Caki2 (cell line): ENCODE data around the gene NOS1AP. TPM values are rescaled to one million over a fixed set of nuclear protein-coding genes. Genes with fewer than 3 reads are reported as not detected.
"Not testable (repeated sequence)": the region's sequence is repeated elsewhere in the genome, so short reads cannot be mapped to it uniquely, and the experiment has no call there.

Source experiments
- DNase-seq: peaks from one replicate; pipeline ENCODE4 v3.0.0-alpha.2; 2015; ENCODE audit warnings: low read depth
- in situ Hi-C: cut with HindIII; loops from 2 replicates; pipeline ENCODE4 v1.10.0; 2016; ENCODE audit warnings: low sequenced_read_pairs, low pct_unique_long_range_greater_than_20kb, mixed read lengths
- total RNA-seq: library from RNA; depleted of rRNA; stranded (reverse); fragments of >200 nt; shearing (Covaris generic); gene quantifications from 2 replicates; pipeline ENCODE4 v1.2.3, GENCODE V29; 2014; ENCODE audit warnings: low replicate concordance

NOS1AP gene
- total RNA-seq, 1 experiment from 2014 or later = not detected

DNA sequence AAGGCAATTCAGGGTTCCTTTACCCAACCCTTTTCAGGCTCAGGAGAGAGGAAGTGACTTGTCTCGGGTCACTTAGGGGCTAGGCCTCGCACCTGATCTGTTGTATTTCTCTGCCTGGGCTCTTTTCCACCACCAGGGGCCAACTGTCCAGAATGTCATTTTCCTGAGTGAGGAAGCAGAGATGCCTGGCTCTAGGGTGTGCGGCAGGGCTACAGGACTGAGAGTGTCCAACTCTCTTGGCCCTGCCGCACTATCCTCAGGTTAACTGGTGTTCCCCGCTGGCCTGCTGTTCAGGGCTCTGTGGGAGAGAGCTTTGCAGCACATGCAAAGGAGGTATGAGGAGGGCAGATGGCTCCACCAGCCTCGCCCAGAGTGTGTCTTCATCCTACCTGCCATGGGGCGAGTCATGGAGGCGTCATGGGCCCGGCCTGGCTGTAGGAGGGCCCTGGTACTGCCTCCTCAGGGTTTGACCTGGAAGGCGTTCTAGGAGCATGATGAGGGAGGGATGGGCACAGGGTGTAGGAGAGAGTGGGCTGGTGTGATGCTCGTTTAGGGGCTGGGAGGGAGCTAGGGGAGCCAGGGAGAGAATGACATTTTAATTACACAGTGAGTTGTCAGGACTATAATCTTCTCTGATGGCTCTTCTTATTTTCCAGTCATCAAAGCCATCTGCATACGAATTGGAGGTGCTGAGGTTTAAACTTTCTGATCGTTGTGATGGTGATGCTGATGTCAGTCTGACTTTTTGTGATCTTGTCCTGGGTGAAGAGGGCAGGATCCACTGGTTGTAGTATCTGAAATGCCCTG is 128.3 kb downstream of the NOS1AP start:
- no peak for DNase-seq
- in situ Hi-C loops = no loop called here

DNA sequence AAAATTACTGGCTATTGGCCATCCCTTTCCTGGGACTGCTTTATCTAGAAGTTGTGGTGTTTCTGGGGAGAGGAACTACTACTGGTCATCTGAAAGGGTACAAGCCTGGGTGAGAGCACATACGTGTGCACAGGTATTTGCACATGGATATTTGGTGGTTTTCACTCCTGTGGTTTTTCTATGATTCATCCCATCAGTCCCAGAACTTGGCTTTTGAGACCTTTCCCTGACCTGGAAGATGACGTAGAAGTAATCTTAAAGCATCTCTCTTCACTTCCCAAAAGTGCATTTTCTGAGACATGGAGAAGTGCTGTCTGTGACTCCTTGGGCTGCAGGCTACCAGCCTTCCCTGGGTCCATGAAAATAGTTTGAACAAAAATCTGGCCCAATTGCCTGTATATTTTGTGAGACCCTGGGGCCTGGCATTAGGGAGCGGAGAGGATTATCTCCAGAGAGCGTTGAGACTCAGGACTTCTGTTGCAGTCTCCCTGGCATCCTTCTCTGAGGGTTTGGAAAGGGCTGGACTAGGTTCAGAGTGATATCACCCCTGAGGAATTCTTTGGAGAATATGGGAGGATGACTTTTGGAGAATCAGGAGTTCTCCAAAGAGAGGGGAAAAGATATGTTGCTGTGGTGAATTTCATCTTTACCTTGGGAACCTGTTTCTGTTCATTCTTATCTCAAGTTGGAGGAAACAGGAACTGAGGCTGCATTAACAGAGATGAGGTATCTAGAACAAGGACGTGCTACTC is 130.8 kb downstream of the NOS1AP start:
- DNase-seq = no peak
- in situ Hi-C loops = no loop called here

- in situ Hi-C loops, DNase-seq: not testable (repeated sequence)
Observed at GRCh38 chr1:162201062-162201461, 131.6 kb downstream of the NOS1AP start.

DNA sequence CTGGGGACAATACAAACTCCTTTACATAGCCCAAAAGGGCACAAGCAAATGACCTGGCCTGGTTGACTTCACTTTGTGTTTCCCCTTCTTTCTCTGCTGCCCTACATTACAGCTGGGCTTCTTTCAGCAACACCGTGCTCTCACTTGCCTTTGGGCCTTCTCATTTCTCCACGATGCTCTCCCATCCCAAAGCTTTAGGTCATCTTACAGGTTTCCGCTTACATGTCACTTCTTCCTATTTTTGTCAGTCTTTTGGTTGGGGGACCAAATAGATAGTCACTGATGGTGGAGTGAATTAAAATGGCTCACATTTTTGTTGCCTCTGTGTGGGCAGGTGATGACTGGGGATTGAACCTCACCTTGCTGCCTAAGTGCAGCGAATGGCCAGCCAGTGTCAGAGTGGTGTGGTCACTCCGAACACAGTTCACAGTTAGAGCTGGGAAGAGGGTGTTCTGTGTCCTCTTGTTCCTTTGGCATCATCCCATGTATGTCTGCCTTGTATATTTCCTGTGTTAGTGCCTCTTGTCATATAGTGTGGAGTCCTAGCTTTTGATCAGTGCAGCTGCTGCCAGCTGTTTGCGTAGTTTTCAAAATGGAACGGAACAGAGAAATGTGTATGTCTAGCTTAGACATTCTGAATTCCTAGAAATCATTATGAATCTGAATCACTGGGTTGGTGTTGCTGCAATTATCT is 134.8 kb downstream of the NOS1AP start:
- DNase-seq = no peak
- in situ Hi-C loops = no loop called here

- in situ Hi-C loops = no loop called here
- no peak for DNase-seq
Observed at GRCh38 chr1:162204823-162205155, 135.3 kb downstream of the NOS1AP start.

DNA sequence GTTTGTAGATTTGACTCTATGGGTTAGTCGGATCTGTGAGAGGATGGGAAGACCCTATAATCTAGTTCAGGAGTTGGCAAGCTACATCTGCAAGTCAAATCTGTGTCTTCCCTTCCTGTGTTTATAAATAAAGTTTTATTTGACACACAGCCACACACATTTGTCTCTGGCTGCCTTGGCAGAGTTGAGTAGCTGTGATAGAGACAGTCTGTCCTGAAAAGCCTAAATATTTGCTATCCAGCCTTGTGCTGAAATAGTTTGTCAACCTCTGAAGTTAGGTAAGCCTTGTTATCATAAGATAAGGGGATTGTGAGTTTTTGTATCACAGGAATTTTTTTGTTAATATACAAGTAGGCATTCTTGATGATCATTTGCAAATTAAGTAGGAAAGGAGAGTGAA is 136.8 kb downstream of the NOS1AP start:
- no peak for DNase-seq
- in situ Hi-C loops = no loop called here

- no peak for DNase-seq
- in situ Hi-C loops = no loop called here
Observed at GRCh38 chr1:162206749-162207635, 137.5 kb downstream of the NOS1AP start.

DNA sequence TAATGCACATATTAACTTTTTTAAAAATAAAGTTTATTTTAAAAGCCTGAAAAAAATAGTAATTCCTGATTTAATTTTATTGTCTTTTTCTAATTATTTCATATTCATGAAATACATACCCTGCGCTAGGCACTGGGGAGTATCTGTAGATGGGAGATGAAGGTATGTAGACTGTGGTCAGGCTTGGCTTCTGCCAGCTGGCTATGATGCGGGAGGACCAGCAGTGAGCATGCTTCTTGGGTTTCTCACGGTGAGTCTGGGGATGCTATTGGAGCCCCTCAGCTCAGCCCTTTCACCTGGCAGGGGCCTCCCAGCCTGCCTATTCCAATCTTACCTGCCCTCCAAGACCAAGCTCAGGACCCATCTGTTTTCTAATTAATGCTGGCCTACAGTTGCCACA is 138.4 kb downstream of the NOS1AP start:
- no peak for DNase-seq

GRCh38 chr1:162210196-162210595 is 140.7 kb downstream of the NOS1AP start:
- in situ Hi-C loops = no loop called here
- no peak for DNase-seq

More for the DNA sequence above, 138.4 kb downstream of the NOS1AP start:
- in situ Hi-C loops = no loop called here

DNA sequence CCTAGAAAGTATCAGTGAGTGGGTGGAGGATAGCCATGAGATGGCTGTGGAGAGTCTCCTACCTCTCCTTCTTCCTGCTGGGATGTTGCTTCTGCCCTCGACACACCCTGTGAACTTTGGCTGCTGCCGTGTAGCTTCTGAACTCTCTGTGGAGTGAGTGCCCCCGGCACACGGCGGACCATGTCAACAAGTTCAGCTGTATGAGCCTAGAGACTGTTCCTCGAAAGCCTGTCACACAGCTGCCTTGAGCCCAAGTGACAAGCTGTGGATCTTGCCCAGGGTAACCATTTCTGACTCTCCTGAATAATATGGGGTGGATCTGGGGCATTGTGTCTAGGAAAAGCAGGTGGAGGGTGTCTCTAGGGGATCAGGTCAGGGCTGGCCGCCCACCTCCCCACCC is 143.2 kb downstream of the NOS1AP start:
- in situ Hi-C loops = no loop called here

DNA sequence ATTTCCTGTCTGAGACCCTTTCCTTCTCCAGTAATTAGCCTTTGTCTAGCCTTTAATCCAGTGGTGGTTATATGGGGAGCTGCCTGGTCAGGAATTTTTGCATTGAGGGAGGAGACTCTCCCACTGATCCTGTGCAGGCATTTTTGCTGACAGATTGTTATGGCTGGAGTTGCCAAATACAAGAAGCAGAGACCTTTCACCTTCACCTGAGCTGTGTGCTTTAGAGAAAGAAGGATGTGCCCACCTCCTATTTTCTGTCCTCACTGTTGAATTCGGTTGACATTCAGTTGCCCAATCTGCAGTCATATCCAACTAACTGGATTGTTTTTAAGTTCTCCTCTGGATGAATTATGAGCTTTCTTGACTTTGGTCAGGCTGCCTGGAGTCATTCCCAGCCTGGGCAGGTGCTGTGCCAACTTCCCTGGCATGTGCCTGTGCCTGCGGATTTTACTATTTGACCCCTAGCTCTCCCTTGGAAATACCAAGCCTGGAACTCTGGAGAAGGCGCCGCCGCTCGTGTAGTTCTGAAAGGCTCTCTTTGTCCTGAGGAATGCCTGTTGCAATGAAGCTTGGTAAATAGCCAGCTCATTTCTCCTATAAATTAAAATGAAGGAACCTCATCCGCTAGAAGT is 143.9 kb downstream of the NOS1AP start:
- in situ Hi-C loops = no loop called here
- DNase-seq = no peak

More for the DNA sequence above, 143.2 kb downstream of the NOS1AP start:
- no peak for DNase-seq

GRCh38 chr1:162214202-162214601 is 144.7 kb downstream of the NOS1AP start:
- DNase-seq = no peak
- in situ Hi-C loops = no loop called here

GRCh38 chr1:162215902-162216301 is 146.4 kb downstream of the NOS1AP start:
- DNase-seq = no peak
- in situ Hi-C loops = no loop called here

DNA sequence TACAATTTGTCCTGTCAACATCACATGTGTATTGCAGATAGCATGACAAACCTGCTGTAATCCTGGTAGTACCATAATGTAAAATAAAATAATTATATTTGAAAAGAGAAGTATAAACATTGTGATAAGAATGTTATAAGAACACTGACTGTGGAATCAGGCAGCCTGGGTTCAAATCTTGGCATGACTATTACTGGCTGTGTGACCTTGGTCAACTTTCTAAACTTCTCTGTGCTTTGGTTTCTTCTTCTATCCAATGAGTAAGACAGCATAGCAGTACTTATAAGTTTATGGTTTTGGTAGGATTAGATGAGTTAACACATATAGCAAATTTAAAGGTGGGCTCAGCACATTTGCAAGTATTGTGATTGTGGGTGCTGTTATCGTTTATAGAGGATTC is 147.1 kb downstream of the NOS1AP start:
- in situ Hi-C loops = no loop called here
- DNase-seq = no peak

DNA sequence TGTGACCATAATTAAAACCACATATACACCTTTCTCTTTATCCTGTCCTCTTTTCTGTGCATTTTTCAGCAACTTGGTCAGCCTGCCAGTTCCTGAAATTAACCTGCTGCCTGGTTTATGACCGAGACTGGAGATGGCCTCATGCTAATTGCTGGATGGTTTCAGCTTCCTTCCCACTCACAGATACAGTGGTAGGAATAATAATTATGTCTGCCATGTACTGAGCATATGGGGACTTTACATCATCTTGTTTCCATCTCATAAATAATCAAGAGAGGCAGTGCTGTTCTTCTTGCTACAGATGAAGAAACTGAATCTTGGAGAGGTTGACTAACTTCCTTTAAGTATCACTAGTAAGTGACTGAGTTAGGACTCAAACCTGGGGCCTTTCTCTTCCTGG is 148.2 kb downstream of the NOS1AP start:
- no peak for DNase-seq
- in situ Hi-C loops = no loop called here

DNA sequence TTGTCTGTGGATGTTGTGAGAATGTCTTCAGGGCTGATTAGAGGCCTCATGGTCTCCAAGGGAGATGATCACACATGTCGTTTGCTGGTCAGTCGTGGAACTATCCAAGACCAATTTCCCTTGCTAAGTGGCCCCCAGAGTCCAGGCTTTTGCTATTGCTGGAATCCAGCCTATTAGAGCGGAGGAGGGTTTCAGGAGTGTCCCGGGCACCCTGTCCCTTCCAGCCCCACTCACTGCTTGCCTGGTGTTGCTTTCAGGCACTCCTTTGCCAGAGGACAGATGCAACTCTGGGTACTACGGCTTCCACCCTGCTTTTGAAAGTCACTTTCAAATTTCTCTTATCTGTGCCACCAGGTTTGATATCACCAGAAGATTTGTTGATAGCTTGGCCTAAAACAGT is 149.1 kb downstream of the NOS1AP start:
- in situ Hi-C loops = no loop called here
- no peak for DNase-seq

GRCh38 chr1:162218975-162219374 is 149.5 kb downstream of the NOS1AP start:
- no peak for DNase-seq
- in situ Hi-C loops = no loop called here

- in situ Hi-C loops = no loop called here
- no peak for DNase-seq
Observed at GRCh38 chr1:162219461-162219860, 150.0 kb downstream of the NOS1AP start.
